Activated T-cell treated with anti-CD3 and anti-CD28 coated beads, Interleukin-2, amount 50 U/mL, for 4 hours (primary cell): ENCODE data around the gene ANKRD33B. TPM values are rescaled to one million over a fixed set of nuclear protein-coding genes. Genes with fewer than 3 reads are reported as not detected.
A peak's percentile ranks its signal among the peaks of the same experiment; 100 is the strongest.
"Not testable (repeated sequence)": the region's sequence is repeated elsewhere in the genome, so short reads cannot be mapped to it uniquely, and the experiment has no call there.

Experiments
- ATAC-seq, 2 donors: fragments of 200-7000 bp; cut with Tn5 transposase; one replicate each; pipeline ENCODE4 v1.10.0; 2021
- DNase-seq: peaks from one replicate; pipeline ENCODE4 v3.0.0-alpha.2; 2020
- H3K27me3 Mint-ChIP-seq: one replicate; pipeline ENCODE4 v1.8.0; 2021; ENCODE audit warnings: low read depth, mixed read lengths
- H3K36me3 Mint-ChIP-seq: one replicate; pipeline ENCODE4 v1.8.0; 2022; ENCODE audit warnings: mixed read lengths; ENCODE audit not compliant: insufficient read depth
- H3K4me1 Mint-ChIP-seq: one replicate; pipeline ENCODE4 v1.8.0; 2021; ENCODE audit warnings: low read depth, mixed read lengths
- H3K4me3 Mint-ChIP-seq: one replicate; pipeline ENCODE4 v1.8.0; 2021; ENCODE audit warnings: mild to moderate bottlenecking, moderate library complexity, mixed read lengths
- H3K9me3 Mint-ChIP-seq: one replicate; pipeline ENCODE4 v1.8.0; 2021; ENCODE audit warnings: mixed read lengths
- total RNA-seq, 3 donors: library from RNA; stranded (reverse); gene quantifications; one replicate each; pipeline ENCODE4 v1.2.1, GENCODE V29; 2021

The ANKRD33B gene
- total RNA-seq, 3 donors from 2014 or later: 7.7 to 20.2 (median 9.7) TPM

DNA sequence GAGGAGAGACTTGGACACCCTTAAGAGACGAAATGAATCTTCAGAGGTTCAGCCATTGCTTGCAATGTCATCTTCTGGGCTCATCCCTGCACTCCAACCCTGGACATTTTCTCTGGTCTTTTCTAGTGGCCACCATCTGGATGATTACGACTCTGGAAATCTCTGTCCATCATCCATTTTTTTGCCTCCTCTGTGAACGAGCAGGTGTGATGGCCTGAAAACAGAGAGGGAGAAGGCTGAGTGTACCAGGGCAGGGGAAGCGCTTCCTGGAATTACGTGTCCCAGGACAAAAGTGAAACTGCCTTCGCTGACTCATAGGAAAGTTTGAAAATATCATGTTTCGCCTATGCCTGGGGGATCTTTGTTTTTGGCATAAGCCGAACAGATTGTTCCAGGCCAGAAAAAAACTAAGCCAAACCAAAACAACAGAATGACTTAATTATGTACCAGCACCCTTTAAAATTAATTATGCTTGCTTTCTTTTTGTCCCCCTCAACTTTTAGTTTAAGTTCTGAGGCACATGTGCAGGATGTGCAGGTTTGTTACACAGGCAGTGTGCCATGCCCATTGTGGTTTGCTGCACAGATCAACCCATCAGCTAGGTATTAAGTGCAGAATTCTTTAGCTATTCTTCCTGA, 31.9 kb downstream of the ANKRD33B start:
- ATAC-seq (peak; percentile 86), DNase-seq (no peak)
- H3K4me3 Mint-ChIP-seq: no peak overlapping the region
- H3K4me1 Mint-ChIP-seq: peaks cover 39% of the 10 kb centered on the region
- H3K9me3 Mint-ChIP-seq: peaks cover 5% of the 10 kb centered on the region
- peaks cover 3% of the 10 kb centered on the region for H3K36me3 Mint-ChIP-seq
- H3K27me3 Mint-ChIP-seq: no peaks in the 10 kb centered on the region

DNA sequence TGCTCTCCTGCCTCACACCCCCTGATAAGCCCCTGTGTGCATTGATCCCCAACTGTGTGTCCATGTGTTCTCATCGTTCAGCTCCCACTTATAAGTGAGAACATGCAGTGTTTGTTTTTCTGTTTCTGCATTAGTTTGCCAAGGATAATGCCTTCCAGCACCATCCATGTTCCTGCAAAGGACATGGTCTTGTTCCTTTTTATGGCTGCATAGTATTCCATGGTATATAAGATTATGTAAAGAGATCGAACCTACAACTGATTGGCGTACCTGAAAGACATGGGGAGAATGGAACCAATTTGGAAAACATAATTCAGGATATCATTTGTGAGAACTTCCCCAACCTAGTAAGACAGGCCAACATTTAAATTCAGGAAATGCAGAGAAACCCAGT, 32.4 kb downstream of the ANKRD33B start:
- Mint-ChIP-seq H3K27me3 (no peaks in the 10 kb centered on the region), H3K4me1 (peaks cover 44% of the 10 kb centered on the region), H3K36me3 (peaks cover 3% of the 10 kb centered on the region), H3K9me3 (peaks cover 5% of the 10 kb centered on the region), H3K4me3 (peak overlapping the region; percentile 37)
- DNase-seq (no peak), ATAC-seq (no peak)

DNA sequence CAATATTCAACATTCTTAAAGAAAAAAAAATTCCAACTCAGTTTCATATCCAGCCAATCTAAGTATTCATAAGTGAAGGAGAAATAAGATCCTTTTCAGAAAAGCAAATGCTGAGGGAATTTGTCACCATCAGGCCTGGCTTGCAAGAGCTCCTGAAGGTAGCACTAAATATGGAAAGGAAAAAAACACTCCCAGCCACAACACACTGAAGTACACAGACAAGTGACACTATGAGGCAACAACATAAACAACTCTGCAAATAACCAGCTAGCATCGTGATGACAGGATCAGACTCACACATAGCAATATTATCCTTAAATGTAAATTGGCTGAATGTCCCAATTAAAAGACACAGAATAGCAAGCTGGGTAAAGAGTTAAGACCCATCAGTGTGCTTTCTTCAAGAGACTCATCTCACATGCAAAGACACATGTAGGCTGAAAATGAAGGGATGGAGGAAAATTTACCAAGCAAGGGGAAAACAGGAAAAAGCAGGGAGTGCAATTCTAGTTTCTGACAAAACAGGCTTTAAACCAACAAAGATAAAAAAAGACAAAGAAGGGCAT, 33.1 kb downstream of the ANKRD33B start:
- DNase-seq (no peak), ATAC-seq (no peak)
- no peak overlapping the region for H3K4me3 Mint-ChIP-seq
- H3K36me3 Mint-ChIP-seq: peaks cover 3% of the 10 kb centered on the region
- peaks cover 47% of the 10 kb centered on the region for H3K4me1 Mint-ChIP-seq
- no peaks in the 10 kb centered on the region for H3K27me3 Mint-ChIP-seq
- H3K9me3 Mint-ChIP-seq: peaks cover 5% of the 10 kb centered on the region

DNA sequence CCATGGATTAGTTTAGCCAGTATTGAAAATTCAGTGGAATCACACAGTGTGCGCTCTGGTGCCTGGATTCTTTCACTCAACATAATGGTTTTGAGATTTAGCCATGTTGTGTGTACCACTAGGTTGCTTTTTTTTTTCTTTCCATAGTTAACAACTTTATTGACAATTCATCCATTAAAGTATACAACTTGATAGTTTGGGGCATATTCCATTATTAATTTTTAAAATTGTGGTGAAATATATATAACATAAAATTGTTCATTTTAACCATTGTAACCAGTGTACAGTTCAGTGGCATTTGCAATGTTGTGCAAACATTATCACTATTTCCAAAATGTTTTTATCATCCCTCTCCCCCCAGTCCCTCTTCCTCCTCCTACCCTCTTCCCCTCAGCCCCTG, 35.2 kb downstream of the ANKRD33B start:
- Mint-ChIP-seq H3K36me3 (peaks cover 3% of the 10 kb centered on the region), H3K4me1 (peaks cover 43% of the 10 kb centered on the region), H3K9me3 (peaks cover 5% of the 10 kb centered on the region), H3K27me3 (no peaks in the 10 kb centered on the region), H3K4me3 (no peak overlapping the region)
- DNase-seq: no peak
- no peak for ATAC-seq

DNA sequence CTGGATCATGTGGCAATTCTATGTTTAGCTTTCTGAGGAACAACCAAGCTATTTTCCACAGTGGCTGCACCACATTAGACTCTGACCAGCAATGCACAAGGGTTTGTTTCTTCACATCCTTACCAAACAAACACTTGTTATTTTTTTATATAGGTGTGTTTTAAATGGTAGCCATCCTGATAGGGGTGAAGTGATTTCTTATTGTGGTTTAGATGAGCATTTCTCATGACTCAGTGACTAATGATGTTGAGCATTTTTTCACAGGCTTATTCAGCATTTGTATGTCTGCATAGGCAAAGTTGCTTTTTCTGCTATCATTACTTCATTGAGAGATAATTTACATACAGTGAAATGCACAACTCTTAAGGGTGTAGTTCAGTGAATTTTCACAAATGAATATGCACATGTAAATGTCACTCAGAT, 36.0 kb downstream of the ANKRD33B start:
- H3K4me3 Mint-ChIP-seq: no peak overlapping the region
- peaks cover 40% of the 10 kb centered on the region for H3K4me1 Mint-ChIP-seq
- H3K27me3 Mint-ChIP-seq: no peaks in the 10 kb centered on the region
- peaks cover 3% of the 10 kb centered on the region for H3K36me3 Mint-ChIP-seq
- H3K9me3 Mint-ChIP-seq: peaks cover 5% of the 10 kb centered on the region
- DNase-seq (no peak), ATAC-seq (no peak)

DNA sequence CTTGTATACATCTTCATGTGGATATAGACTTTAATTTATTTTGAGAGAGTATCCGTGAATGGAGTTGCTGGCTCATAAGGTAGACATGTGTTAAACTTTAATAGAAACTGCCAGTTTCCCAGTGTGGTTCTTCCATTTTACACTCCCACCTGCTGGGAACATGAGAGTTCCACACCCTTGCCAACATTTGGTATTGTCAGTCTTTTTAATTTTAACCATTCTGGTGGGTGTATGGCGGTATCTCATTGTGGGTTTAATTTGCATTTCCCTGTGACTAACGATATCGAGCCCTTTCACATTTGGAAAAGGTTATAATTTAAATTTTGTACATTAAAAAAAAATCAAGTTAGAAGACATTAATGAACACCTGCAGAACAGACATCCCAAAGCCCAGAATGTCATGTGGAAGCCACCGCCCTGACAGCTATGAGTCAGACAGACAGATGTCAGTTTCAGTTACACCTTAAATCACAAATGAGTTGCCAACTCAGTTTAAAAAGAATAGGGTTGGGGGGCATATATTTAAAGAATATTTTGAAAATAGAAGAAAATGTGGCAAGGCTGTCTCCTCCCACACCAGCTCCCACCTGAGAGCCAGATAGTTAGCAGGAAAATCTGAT, 36.9 kb downstream of the ANKRD33B start:
- peaks cover 3% of the 10 kb centered on the region for H3K36me3 Mint-ChIP-seq
- DNase-seq (no peak), ATAC-seq (peak; percentile 63 to 78)
- H3K27me3 Mint-ChIP-seq: peaks cover under 1% of the 10 kb centered on the region
- H3K4me3 Mint-ChIP-seq: no peak overlapping the region
- peaks cover 32% of the 10 kb centered on the region for H3K4me1 Mint-ChIP-seq
- H3K9me3 Mint-ChIP-seq: peaks cover 5% of the 10 kb centered on the region

DNA sequence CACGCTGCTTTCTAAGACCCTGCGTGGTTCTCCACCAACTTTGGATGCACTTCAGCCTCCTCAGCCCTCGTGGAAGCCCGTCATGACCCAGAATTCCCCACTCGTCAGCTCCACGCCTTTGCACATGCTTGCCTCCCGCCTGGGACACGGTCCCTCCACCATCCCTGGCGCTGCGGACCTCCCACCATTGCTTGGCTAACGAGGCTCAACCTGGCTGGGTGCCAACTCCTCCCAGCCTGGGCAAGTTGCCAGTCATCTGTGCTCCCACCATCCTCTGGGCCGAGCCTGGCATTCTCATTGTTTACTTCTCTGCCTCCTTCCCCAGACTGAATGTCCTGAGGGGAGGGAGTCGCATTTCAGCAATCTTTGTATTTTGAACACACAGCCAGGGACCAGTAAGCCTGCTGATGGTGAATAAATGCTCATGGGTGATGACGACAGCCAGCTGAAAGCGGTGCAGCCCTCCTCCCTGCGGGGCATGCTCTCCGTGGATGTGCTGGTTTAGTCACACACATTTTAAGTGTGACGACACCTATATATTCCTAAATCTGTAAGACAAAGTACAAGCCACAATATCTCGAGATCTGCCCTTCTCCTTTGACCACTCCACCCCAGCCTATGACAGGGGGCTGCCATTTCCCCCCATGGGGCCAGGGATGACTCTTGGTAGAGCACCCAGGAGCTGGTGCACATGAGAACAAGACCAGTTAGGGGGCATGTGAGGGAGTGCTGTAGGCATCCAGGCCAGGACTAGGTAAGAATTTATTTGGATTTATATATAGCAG, 37.6 kb downstream of the ANKRD33B start:
- Mint-ChIP-seq H3K27me3 (peaks cover 3% of the 10 kb centered on the region), H3K36me3 (peaks cover 3% of the 10 kb centered on the region), H3K4me1 (peaks cover 25% of the 10 kb centered on the region), H3K4me3 (no peak overlapping the region), H3K9me3 (peaks cover 5% of the 10 kb centered on the region)
- DNase-seq: no peak
- peak; percentile 38 to 69 for ATAC-seq

DNA sequence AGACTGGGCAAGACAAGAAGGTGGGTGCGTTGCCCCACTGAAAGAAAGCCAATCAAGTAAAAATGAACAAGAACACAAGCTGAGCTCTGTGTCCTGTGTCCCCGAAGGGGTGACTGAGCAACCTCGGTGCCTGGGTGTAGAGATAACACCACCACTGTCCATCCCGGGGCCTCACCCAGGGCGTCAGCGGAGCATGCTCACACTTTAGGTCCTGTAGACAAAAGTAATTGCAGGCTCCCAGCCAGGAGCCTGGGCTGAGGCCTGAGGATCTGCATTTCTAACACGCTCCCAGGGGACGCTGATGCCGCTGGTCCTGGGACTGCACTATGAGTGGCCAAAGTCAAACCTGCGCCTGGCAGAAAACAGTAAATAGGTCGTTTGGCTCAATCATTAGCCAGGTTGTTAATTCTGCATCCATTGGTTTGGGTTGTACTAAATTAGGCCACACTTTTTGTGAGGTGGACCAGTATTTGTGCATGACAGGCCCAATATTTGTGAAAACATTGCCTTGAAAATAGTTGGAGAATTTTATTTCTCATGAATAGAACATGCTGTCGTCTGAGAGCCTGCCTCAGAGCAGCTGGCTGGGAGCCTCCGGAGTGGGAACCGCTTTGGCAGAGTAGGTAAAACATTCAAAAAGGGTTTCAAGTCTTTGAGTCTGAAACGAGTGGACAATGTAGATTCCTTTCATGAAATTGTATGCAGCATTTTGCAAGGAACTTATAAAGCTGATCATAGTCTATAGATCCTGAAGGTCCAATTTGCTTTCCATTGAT, 38.3 kb downstream of the ANKRD33B start:
- no peak for ATAC-seq
- peaks cover 5% of the 10 kb centered on the region for H3K9me3 Mint-ChIP-seq
- H3K4me1 Mint-ChIP-seq: peaks cover 23% of the 10 kb centered on the region
- H3K36me3 Mint-ChIP-seq: peaks cover 3% of the 10 kb centered on the region
- no peak for DNase-seq
- no peak overlapping the region for H3K4me3 Mint-ChIP-seq
- peaks cover 7% of the 10 kb centered on the region for H3K27me3 Mint-ChIP-seq

DNA sequence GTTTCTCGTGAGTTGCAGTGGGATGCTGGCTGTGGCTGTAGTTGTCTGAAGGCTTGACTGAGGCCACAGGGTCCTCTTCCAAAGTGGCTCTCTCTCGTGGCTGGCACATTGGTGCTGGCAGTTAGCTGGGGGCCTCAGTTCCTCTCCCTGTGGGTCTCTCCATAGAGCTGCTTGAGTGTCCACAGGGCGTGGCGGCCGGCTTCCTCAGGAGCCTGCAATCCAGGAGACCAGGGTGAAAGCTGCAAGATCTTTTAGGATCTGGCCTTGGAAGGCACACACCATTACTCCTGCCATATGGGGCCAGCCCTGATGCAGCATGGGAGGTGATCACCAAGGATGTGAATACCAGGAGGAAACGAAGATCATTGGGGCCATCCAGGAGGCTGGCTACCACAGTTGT, 41.1 kb downstream of the ANKRD33B start:
- Mint-ChIP-seq H3K27me3 (peaks cover 7% of the 10 kb centered on the region), H3K4me1 (peaks cover 29% of the 10 kb centered on the region), H3K9me3 (peaks cover 5% of the 10 kb centered on the region), H3K4me3 (no peak overlapping the region), H3K36me3 (peaks cover 3% of the 10 kb centered on the region)
- no peak for DNase-seq
- no peak for ATAC-seq

DNA sequence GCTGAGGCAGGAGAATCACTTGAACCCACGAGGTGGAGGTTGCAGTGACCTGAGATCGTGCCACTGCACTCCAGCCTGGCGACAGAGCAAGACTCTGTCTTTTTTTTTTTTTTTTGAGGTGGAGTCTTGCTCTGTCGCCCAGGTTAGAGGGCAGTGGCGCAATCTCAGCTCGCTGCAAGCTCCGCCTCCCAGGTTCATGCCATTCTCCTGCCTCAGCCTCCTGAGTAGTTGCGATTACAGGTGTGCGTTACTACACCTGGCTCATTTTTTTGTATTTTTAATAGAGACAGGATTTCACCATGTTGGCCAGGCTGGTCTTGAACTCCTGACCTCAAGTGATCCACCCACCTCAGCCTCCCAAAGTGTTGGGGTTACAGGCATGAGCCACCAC, 42.8 kb downstream of the ANKRD33B start:
- H3K9me3 Mint-ChIP-seq, H3K36me3 Mint-ChIP-seq, H3K27me3 Mint-ChIP-seq, DNase-seq, H3K4me3 Mint-ChIP-seq, ATAC-seq: not testable (repeated sequence)
- H3K4me1 Mint-ChIP-seq: peaks cover 13% of the 10 kb centered on the region

DNA sequence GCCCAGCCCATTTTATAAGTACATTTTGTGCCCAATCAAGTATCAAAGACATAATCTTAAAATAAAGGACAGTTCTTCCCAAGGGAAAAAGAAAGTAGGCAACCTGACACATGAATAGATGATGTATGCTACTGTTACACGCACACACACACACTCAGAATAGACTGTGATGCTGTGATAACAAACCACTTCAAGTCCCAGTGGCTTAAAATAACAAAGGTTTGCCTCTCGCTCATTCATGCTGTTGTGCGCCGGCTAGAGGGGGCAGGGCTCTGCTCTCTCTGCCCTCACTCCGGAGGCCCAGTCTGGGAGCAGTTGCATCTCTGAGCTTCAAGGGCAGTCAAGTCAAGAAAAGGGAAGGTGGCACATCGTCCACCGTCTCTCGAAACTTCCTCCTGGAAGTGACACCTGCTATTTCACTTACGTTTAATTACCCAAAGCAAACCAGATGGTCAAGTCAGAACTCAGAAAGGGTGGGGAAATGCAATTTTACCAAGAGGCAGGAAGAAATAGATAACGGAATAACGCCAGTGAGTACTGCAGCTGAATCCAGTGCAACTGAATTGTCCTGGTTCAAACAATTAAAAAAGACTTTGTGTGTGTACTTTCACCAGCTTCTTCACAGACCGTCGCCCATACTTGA, 43.3 kb downstream of the ANKRD33B start:
- Mint-ChIP-seq H3K36me3 (no peaks in the 10 kb centered on the region), H3K9me3 (no peaks in the 10 kb centered on the region), H3K4me3 (peak overlapping the region; percentile 14), H3K4me1 (peaks cover 12% of the 10 kb centered on the region), H3K27me3 (peaks cover 7% of the 10 kb centered on the region)
- ATAC-seq (peak in 1 of 2 donors; percentile 75), DNase-seq (no peak)

DNA sequence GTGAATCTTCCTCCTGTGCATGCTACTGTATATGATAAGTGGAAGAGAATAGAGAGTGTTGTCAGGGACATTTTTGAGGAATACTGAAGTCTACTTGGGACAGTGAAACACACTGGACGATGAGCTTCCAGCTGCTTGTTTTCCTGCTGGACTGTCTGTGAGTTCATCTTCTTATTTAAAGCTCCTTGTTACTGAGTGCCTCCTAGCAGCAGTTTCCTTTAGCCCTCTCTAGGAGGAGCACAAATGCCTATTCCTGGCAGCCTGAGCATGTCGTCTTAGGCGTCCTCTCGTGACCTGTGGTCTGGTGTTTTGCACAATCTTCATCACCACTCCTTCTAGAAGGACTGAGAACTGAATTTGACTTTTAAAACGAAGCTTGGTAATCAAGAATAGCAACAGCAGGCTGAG, 43.8 kb downstream of the ANKRD33B start:
- no peak for DNase-seq
- Mint-ChIP-seq H3K27me3 (peaks cover 7% of the 10 kb centered on the region), H3K4me3 (no peak overlapping the region), H3K4me1 (peaks cover 12% of the 10 kb centered on the region), H3K9me3 (no peaks in the 10 kb centered on the region), H3K36me3 (no peaks in the 10 kb centered on the region)
- ATAC-seq: peak; percentile 7 to 28

DNA sequence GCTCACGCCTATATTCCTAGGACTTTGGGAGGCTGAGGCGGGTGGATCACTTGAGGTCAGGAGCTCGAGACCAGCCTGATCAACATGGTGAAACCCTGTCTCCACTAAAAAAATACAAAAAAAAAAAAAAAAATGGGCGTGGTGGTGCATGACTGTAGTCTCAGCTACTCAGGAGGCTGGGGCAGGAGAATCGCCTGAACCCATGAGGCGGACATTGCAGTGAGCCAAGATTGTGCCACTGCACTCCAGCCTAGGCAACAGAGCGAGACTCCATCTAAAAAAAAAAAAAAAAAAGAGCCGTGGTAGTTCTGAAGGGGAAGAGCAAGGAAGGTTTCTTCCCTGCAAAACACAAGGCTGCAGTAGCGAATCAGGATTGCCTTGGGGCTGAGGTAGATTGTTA, 44.2 kb downstream of the ANKRD33B start:
- not testable (repeated sequence) for H3K27me3 Mint-ChIP-seq, H3K36me3 Mint-ChIP-seq, ATAC-seq, H3K4me3 Mint-ChIP-seq, H3K9me3 Mint-ChIP-seq, DNase-seq
- peaks cover 12% of the 10 kb centered on the region for H3K4me1 Mint-ChIP-seq
